AG04449 (cell line): ENCODE results near the gene SRSF4.

ENCODE experiments used
- CTCF ChIA-PET: fragments of 350-600 bp; formaldehyde crosslinking; extraction: SDS; loops from one replicate; lab custom pipeline; 2021; ENCODE audit warnings: antibody characterized with exemption; lab: Yijun Ruan, JAX
- POLR2A ChIA-PET: fragments of 400-600, 350-600 bp; formaldehyde crosslinking; extraction: SDS; loops from one replicate; lab custom pipeline; 2020; ENCODE audit warnings: antibody characterized with exemption, inconsistent platforms; lab: Yijun Ruan, JAX
- DNase-seq: peaks from one replicate; pipeline ENCODE4 v3.0.0-alpha.2; 2010; ENCODE audit warnings: low read depth, low spot score
- H3K4me3 ChIP-seq: 2 replicates; pipeline ENCODE4 v1.5.1; 2011; ENCODE audit warnings: low read depth, mild to moderate bottlenecking, control low read depth, low read length
- CTCF ChIP-seq: IDR thresholded peaks from one replicate; pipeline ENCODE4 v1.5.1; 2011; ENCODE audit warnings: mild to moderate bottlenecking, moderate library complexity, low read length, control low read depth, inconsistent platforms; ENCODE audit not compliant: insufficient read depth; ENCODE audit errors: missing control alignments

Gene SRSF4

GRCh38 chr1:29197590-29197924, 15.9 kb upstream of the SRSF4 start:
- no peak for DNase-seq
- CTCF ChIA-PET, result interaction anchor here (0.7 to 16.2 kb wide), 14 partner anchors 9 to 317 kb away, joined by 3 to 327 read pairs (median 4); partner anchors contain the start of genes SRSF4 and TMEM200B
- POLR2A ChIA-PET, result interaction anchor here (1.4 to 1.8 kb wide), 2 partner anchors 15 to 74 kb away, joined by 5 to 12 read pairs; partner anchors contain the start of genes SRSF4 and TMEM200B
- H3K4me3 ChIP-seq, result no peak overlapping the region
- TF ChIP-seq CTCF, result peak; percentile 51

DNA sequence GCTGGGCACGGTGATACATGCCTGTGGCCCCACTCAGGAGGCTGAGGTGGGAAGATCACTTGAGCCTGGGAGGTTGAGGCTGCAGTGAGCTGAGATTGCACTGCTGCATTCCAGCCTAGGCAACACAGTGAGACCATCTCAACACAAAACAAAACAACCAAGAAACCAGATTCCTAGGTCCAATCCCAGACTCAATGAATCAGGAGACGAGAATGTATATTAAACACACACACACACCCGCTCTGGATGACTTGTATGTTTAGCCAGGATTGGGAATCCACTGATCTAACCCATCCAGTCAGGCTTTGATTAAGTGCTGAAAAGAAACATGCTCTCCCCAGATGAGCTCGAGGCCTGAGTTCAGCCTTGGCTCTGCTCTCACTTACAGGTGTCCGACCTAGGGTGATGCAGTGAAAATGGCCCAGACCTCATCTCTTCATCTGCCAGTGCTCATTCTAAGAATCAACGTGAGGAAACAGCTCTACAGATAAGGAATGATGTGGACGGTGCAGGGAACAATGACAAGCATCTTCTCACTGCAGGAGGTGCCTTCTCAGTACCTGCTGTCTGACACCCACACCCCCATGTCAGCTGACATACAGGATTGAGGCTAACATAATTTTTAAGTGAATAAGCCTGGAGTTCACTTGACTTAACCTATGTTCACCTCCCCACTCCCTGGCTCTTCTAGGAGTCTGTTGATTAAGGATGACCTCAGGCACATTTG, 15.3 kb upstream of the SRSF4 start:
- POLR2A ChIA-PET, result interaction anchor here (1.4 to 1.8 kb wide), 2 partner anchors 15 to 73 kb away, joined by 5 to 12 read pairs; partner anchors contain the start of genes SRSF4 and TMEM200B
- H3K4me3 ChIP-seq, result no peak overlapping the region; the same call in 1 of the 2 replicates
- DNase-seq, result peak; percentile 92
- no peak for TF ChIP-seq CTCF
- CTCF ChIA-PET, result interaction anchor here (0.6 to 16.2 kb wide), 15 partner anchors 9 to 317 kb away, joined by 3 to 327 read pairs (median 4); partner anchors contain the start of genes SRSF4 and TMEM200B

DNA sequence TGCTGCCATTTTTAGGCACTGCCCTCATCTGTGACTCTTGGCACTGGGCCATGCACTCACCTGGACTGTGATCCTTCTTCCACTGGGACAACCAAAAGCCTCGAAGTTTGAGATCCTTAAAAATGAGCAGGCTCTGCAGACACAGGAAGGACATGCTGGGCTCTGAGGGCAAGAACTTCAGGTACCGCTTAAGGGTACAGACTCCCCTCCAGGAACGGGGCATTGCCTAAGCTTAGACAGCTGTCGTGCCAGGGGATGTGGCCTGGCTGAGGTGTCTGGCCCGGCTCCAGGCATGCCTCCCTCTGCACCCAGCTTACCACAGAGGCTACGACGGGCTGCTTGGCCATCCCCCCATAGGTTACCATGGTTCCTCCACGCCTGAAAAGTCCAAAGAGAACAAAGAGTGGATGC, 14.2 kb upstream of the SRSF4 start:
- no peak for TF ChIP-seq CTCF
- ChIA-PET CTCF (interaction anchor here (0.9 to 16.2 kb wide), 4 partner anchors 13 to 315 kb away, joined by 3 to 327 read pairs (median 160); partner anchors contain the start of genes SRSF4 and TMEM200B), POLR2A (no interaction called here)
- no peak overlapping the region for H3K4me3 ChIP-seq
- DNase-seq, result no peak

DNA sequence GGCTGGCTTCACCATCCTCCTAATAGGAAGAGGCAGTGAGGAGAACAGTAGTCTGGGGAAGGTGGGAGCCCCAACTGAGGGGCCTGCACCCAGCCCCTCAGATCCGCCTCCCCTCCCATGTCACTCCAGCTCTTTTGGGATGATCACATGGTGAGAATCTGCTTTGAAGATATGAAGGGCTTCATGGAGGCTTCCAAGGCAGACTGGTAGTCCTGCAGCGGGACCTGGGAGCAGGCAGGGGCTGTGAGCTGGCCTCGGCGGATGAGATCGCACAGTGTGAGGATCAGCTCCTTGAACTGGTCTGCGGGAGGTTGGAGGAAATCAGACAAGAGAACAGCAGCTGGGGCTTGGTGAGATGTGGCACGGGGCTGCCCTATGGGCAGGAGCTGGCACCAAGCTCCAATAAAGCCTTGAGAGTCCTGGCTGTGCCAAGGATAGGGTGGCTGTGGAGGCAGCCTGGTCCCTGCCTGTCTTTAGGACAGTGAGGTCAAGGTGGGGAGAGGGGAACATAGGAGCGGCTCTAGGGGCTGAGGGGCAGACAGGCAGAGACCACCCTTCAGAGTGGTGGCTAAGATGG, 12.3 kb upstream of the SRSF4 start:
- no peak for DNase-seq
- ChIA-PET POLR2A (interaction anchor here (1.6 kb wide), 1 partner anchor 12 kb away, joined by 3 read pairs; the partner anchor contains the start of gene SRSF4), CTCF (interaction anchor here (1.0 to 16.2 kb wide), 4 partner anchors 9 to 314 kb away, joined by 3 to 327 read pairs (median 114); partner anchors contain the start of gene SRSF4)
- TF ChIP-seq CTCF, result no peak
- H3K4me3 ChIP-seq, result no peak overlapping the region

DNA sequence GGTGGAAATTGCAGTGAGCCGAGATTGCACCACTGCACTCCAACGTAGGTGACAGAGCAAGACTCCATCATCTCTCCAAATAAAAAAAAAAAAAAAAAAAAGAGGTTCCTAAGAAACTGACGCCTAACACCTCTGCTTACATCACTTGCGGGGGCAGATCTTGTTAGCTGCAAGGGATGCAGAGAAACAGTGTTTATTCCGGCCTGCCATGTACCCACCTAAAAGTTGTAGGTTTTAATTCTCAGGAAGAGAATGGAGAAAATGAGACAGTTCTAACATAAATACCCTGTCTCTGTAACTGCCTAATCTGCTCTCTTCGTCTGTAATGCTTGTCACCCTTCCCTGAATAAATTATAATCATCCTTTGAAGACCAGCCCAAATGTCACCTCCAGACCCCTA, 9.0 kb upstream of the SRSF4 start:
- ChIA-PET POLR2A (no interaction called here), CTCF (interaction anchor here (0.8 to 14.1 kb wide), 2 partner anchors 8 to 11 kb away, joined by 3 to 216 read pairs; partner anchors contain the start of gene SRSF4)
- H3K4me3 ChIP-seq, result no peak overlapping the region
- no peak for DNase-seq
- no peak for TF ChIP-seq CTCF

DNA sequence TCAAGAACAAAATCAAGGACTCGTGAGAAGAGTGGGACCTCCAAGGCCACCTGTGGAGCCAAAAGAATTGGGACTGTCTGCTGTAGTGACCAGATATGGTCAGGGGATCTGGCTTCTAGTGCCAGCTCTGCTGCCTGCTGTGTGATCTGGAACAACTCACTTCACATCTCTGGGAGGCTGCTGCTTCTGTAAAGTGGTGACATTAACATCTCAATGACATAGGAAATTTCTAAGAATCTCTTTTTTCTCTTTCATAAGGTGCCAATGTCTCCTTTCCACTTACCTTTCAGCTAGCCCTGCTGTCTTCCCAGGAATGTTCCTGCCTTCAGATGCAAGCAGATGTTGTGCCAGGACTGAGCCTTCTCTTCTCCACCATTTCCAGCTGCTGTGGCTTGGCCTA, 5.0 kb upstream of the SRSF4 start:
- no peak for DNase-seq
- no peak for TF ChIP-seq CTCF
- H3K4me3 ChIP-seq, result no peak overlapping the region
- ChIA-PET CTCF (interaction anchor here (1.1 to 11.3 kb wide), 3 partner anchors 11 to 305 kb away, joined by 5 to 216 read pairs (median 6); no protein-coding TSS in a partner anchor), POLR2A (no interaction called here)
